ENCODE measurements around the gene SPSB3.

GRCh38 chr16:1779741-1780676 is 2.4 kb downstream of the SPSB3 start:
- no peak for TF ChIP-seq CTCF (IDR thresholded peaks at IDR 0.05; ENCODE audit: low read depth, low read length, poor library complexity, severe bottlenecking)
- no peak for TF ChIP-seq EZH2phosphoT487 (IDR thresholded peaks at IDR 0.05; ENCODE audit: borderline replicate concordance, low read length)

Data from DOHH2 (cell line).